HG02840 (cell line): Measurements from ENCODE around the gene EIF4ENIF1.
"Not testable (repeated sequence)": the region's sequence is repeated elsewhere in the genome, so short reads cannot be mapped to it uniquely, and the experiment has no call there.

Experiments used
- ATAC-seq: cut with Tn5 transposase; IDR thresholded peaks from one replicate; pipeline ENCODE4 v1.9.1; 2021; ENCODE audit warnings: mild to moderate bottlenecking, moderate library complexity, moderate number of reproducible peaks; ENCODE audit not compliant: unreplicated experiment, low FRiP score

EIF4ENIF1 gene

GRCh38 chr22:31447337-31447736 lies 42.3 kb downstream of the EIF4ENIF1 start:
- no peak for ATAC-seq

DNA sequence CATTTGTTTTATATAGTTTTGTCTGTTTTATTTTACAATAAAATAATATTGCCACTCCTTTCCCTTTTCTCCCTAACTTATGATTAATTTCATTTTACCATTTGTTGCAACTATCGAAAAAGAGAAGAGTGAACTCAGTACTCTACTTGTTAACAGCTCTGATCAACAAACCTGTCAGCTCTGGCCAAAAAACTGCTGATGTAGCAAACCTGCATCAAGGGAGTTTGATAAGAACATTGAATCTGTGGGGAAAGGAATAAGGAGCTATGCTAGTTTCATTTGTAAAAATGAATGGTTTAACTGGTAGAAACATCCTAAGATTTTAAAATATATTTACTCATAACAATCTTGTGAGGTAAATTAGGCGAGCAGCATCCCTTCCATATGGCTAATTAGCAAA lies 42.9 kb downstream of the EIF4ENIF1 start:
- no peak for ATAC-seq

- ATAC-seq, result no peak
Observed at GRCh38 chr22:31446208-31446607, 43.4 kb downstream of the EIF4ENIF1 start.

- no peak for ATAC-seq
Observed at GRCh38 chr22:31445642-31446041, 44.0 kb downstream of the EIF4ENIF1 start.

- ATAC-seq, result no peak
Observed at GRCh38 chr22:31443516-31443915, 46.1 kb downstream of the EIF4ENIF1 start.

GRCh38 chr22:31442768-31443489 lies 46.7 kb downstream of the EIF4ENIF1 start:
- ATAC-seq, result no peak

DNA sequence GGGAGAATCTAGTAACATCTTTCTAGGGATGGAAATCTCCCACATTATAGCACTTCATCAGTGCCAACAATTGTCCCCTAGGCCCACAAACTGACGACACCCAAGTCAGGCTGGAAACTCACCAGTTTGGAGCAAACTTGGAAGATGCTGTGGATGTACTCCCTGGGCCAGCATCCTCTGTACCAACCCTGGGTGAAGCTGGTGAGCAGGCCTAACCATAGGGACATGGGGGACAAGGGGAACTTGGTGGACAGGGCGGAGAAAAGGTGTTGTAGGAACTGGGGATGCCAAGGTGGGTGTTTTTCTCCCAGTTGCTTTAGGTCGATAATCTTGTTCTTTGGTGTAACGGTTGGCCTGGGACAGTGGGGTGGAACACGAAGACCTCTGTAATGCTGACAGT lies 48.0 kb downstream of the EIF4ENIF1 start:
- no peak for ATAC-seq

GRCh38 chr22:31440681-31441080 lies 49.0 kb downstream of the EIF4ENIF1 start:
- ATAC-seq, result no peak

DNA sequence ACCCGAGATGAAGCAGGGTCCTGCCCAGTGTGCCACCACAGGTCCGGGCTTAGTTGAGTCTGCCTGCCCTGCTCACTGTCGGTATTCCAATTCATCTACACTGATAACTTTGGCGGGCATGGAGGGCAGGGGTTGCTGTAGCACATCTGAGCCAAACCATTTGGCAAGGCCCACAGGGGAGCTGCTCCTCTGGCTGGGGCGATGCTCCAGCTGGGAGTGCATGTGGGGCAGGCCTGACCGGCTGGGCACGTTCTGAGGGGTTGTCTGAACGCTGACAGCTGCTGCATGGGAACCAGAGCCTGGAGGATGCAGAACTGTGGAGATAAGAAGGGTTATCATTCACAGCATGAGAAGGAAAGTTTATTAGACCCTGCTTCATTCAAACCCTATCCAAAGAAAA lies 49.8 kb downstream of the EIF4ENIF1 start:
- no peak for ATAC-seq

DNA sequence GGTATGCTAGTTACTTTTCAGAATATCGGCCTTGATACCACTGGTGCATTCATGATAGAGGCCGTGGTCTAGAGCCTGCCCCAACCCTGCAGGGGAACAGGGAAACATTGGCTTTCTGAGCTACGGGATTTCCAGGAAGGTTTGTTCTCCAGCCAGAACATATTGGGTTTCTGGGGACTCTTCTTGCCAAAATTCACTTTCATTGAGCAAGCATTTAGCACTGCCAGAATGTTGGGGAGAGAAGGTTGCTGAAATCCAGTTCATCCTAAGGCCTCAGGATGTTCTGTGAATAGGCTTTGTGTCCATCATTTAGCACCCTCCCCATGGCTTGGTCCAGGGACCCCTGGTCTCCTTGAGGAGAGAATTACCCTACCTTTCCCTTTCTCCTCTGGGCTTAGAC lies 53.5 kb downstream of the EIF4ENIF1 start:
- ATAC-seq, result no peak

GRCh38 chr22:31431950-31432349 lies 57.7 kb downstream of the EIF4ENIF1 start:
- ATAC-seq, result no peak

- ATAC-seq, result no peak
Observed at GRCh38 chr22:31425331-31426050, 64.2 kb downstream of the EIF4ENIF1 start.

DNA sequence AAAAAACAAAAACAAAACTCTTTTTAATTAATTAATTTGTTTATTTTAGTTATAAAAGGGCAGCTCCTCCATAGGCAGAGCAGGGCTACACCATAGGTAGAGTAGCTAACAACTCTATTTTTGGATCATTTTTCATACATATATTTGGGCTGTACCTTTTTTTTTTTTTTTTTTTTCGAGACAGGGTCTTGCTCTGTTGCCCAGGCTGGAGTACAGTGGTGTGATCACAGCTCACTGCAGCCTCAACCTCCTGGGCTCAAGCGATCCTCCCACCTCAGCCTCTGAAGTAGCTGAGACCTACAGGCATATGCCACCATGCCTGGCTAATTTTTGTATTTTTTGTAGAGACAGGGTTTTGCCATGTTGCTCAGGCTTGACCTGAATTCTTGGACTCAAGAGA lies 87.3 kb downstream of the EIF4ENIF1 start:
- not testable (repeated sequence) for ATAC-seq

- no peak for ATAC-seq
Observed at GRCh38 chr22:31400023-31400397, 89.6 kb downstream of the EIF4ENIF1 start.

- peak; percentile 93 for ATAC-seq
Observed at GRCh38 chr22:31399211-31400022, 90.2 kb downstream of the EIF4ENIF1 start, which contains the start of gene DRG1. TSS of gene DRG1 (plus strand) at chr22:31399604. CDS start at chr22:31399684, 80 bp downstream.

DNA sequence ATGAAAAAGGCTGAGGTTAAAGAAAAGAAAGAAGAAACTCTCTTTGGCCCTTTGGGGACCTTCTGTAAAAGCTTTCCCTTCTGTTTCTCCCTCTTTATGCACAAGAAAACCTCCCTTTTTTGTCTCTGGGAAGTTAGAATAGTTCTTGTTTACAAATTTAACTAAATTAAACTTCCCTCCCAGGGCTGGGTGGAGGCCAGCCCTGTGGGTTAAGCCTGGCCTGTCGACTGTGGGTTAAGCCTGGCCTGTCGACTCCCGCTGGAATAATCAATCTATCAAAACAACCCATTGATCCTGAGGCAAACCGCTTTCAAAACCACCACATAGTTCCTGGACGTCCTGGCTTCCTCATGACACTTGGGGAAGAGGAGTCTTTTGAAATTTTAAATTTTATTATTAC lies 91.4 kb downstream of the EIF4ENIF1 start:
- no peak for ATAC-seq

GRCh38 chr22:31394326-31394725 lies 95.3 kb downstream of the EIF4ENIF1 start:
- no peak for ATAC-seq

DNA sequence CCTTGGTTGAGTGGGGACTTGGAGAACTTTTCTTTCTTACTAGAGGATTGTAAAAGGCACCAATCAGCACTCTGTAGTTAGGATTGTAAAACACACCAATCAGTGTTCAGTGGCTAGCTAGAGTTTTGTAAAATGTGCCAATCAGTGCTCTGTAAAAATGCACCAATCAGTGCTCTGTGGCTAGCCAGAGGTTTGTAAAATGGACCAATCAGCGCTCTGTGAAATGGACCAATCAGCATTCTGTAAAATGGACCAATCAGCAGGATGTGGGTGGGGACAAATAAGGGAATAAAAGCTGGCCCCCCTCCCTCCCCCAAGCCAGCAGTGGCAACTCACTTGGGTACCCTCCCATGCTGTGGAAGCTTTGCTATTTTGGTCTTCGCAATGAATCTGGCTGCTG lies 95.7 kb downstream of the EIF4ENIF1 start:
- ATAC-seq, result no peak
